DMS 273 treated with DMSO at 0.1 percent for 48 hours (cell line): ENCODE data around the gene GRHPR.

Source experiments
- DNase-seq: peaks from one replicate; lab custom pipeline; 2025; lab: John Stamatoyannopoulos, UW

Gene GRHPR

DNA sequence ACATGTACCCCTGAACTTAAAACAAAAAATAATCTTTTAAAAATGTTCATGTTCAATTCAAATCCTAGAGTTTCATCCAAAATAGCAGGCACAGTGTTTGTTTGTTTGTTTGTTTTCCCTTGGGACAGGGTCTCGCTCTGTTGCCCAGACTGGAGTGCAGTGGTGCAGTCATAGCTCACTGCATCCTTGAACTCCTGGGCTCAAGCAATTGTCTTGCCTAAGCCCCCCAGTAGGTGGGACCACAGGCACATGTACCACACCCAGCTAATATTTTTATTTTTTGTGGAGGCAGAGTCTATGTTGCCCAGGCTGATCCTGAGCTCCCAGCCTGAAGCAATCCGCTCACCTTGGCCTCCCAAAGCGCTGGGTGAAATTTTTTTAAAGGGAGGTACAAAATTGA is 58.3 kb downstream of the GRHPR start:
- DNase-seq = no peak

DNA sequence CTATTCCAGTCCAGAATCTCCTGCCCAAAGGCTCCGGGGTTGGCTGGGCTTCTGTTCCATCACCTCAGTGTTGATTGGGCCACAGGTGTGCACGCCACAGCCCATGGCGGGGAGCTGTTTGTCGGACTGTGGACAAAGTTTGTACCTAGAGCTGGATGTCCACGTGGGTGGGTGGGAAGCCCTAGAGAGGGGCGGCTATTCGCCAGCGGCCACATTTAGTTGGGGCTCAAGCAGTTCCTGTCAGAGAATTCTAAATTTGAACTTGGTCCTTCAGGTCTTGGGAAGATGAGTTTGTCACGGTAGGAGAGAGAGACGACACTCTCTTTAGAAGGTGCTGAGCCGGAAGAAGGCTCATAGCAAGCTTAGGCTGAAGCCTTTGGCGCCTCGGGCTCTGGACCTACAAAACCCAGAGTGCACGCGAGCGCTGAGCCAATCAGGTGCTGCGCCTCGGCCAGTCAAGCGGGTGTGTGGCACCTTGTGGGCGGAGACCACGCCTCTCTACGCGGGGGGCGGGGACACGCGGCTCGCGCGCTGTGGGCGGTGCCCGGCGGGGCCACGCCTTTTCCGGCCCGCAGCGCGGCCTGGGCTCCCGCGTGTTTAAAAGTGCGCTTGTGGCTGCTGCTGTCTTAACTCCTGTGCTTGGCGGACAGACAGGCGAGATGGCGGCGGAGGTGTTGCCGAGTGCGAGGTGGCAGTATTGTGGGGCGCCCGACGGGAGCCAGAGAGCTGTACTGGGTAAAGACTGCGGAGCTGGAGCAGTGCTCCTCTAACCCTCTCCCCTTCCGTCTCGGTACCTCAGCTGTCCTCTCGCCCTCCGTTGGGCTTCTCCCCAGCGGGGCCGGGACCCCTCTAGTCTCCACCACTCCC is 63.1 kb downstream of the GRHPR start, which contains the start of gene POLR1E:
TSS of gene POLR1E (plus strand) at position 560 of the 867 bp plus-strand sequence. CDS start at position 660, 100 bp downstream.
- DNase-seq = peak; percentile 85

DNA sequence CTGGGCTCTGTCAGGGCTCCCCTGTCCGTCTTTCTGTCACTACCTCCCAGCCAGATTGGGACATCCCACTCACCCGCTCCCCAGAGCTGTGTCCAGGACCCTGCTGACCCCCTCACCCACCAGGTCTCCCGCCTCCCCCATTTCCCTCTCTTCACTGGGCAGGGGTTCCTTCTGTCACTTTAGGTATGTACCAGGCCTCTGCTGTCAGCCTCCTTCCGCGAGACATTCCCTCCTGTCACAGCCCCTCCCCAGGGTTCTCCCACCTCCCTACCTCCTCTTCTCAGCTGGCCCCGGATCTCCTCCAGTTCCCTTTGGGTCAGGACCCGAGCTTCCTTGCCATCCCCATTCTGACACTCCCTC is 63.7 kb downstream of the GRHPR start:
- DNase-seq = no peak
